GM23338 (cell line): Measurements from ENCODE around the gene SVIL. TPM values are rescaled to one million over a fixed set of nuclear protein-coding genes. Genes with fewer than 3 reads are reported as not detected.
A peak's percentile ranks its signal among the peaks of the same experiment; 100 is the strongest.

Source experiments
- ATAC-seq: fragments of 200-7000 bp; cut with Tn5 transposase; 3 replicates; pipeline ENCODE4 v1.9.1; 2020
- DNase-seq: peaks from one replicate; pipeline ENCODE4 v3.0.0-alpha.2; 2015; ENCODE audit warnings: low spot score
- H2AFZ ChIP-seq: fragments of 200-600 bp; sonication (generic); 2 replicates; pipeline ENCODE4 v1.8.0; 2016; ENCODE audit warnings: antibody characterized with exemption, mild to moderate bottlenecking, moderate library complexity
- H3F3A ChIP-seq: fragments of 200-600 bp; sonication (generic); replicated peaks from 2 replicates; pipeline ENCODE4 v1.8.0; 2017; ENCODE audit warnings: antibody characterized with exemption, mixed run types, low read depth
- H3K27ac ChIP-seq: fragments of 200-600 bp; sonication (generic); 2 replicates; pipeline ENCODE4 v1.6.1; 2016; ENCODE audit warnings: low read depth
- H3K27me3 ChIP-seq: fragments of 200-600 bp; sonication (generic); 2 replicates; pipeline ENCODE4 v1.8.0; 2016; ENCODE audit warnings: mild to moderate bottlenecking, mixed run types, moderate library complexity; ENCODE audit not compliant: insufficient read depth
- H3K36me3 ChIP-seq: fragments of 200-600 bp; sonication (generic); 2 replicates; pipeline ENCODE4 v1.8.0; 2016; ENCODE audit warnings: mild to moderate bottlenecking; ENCODE audit not compliant: insufficient read depth
- H3K4me1 ChIP-seq: fragments of 200-600 bp; sonication (generic); 2 replicates; pipeline ENCODE4 v1.8.0; 2016; ENCODE audit warnings: mild to moderate bottlenecking, moderate library complexity; ENCODE audit not compliant: insufficient read depth
- H3K4me2 ChIP-seq: fragments of 200-600 bp; sonication (generic); 2 replicates; pipeline ENCODE4 v1.7.1; 2017; ENCODE audit warnings: mixed run types
- H3K4me3 ChIP-seq: fragments of 200-600 bp; sonication (generic); 2 replicates; pipeline ENCODE4 v1.6.1; 2016; ENCODE audit warnings: mixed run types
- H3K79me2 ChIP-seq: fragments of 200-600 bp; sonication (generic); replicated peaks from 2 replicates; pipeline ENCODE4 v1.8.0; 2017; ENCODE audit warnings: mild to moderate bottlenecking; ENCODE audit not compliant: insufficient read depth
- H3K9me2 ChIP-seq: fragments of 200-600 bp; sonication (generic); 2 replicates; pipeline ENCODE4 v1.8.0; 2017; ENCODE audit not compliant: insufficient read depth
- H4K20me1 ChIP-seq: fragments of 200-600 bp; sonication (generic); replicated peaks from 2 replicates; pipeline ENCODE4 v1.8.0; 2017; ENCODE audit warnings: mild to moderate bottlenecking; ENCODE audit not compliant: insufficient read depth
- H3K27ac Mint-ChIP-seq: 2 replicates; pipeline ENCODE4 v1.8.0; 2020; ENCODE audit warnings: inconsistent platforms, mild to moderate bottlenecking, moderate library complexity, mixed read lengths
- H3K27me3 Mint-ChIP-seq: 3 replicates; pipeline ENCODE4 v1.8.0; 2022; ENCODE audit warnings: low read depth, mild to moderate bottlenecking, moderate library complexity, mixed read lengths, inconsistent platforms; ENCODE audit not compliant: insufficient read depth, poor library complexity
- H3K36me3 Mint-ChIP-seq: 3 replicates; pipeline ENCODE4 v1.8.0; 2021; ENCODE audit warnings: low read depth, mild to moderate bottlenecking, inconsistent platforms, moderate library complexity, mixed read lengths
- H3K4me1 Mint-ChIP-seq: 3 replicates; pipeline ENCODE4 v1.8.0; 2020; ENCODE audit warnings: mild to moderate bottlenecking, inconsistent platforms, mixed read lengths
- H3K4me3 Mint-ChIP-seq: 3 replicates; pipeline ENCODE4 v1.8.0; 2021; ENCODE audit warnings: moderate library complexity, mild to moderate bottlenecking, inconsistent platforms, mixed read lengths
- H3K9me3 Mint-ChIP-seq: 3 replicates; pipeline ENCODE4 v1.8.0; 2020; ENCODE audit warnings: moderate library complexity, mild to moderate bottlenecking, inconsistent platforms, mixed read lengths
- EZH2phosphoT487 ChIP-seq: fragments of 200-600 bp; sonication (generic); IDR thresholded peaks from one replicate; pipeline ENCODE4 v1.8.1; 2018; ENCODE audit warnings: antibody characterized with exemption; ENCODE audit not compliant: unreplicated experiment
- NANOG ChIP-seq: IDR thresholded peaks from 2 replicates; pipeline ENCODE4 v1.6.1; 2016; ENCODE audit warnings: antibody characterized with exemption, borderline replicate concordance
- POLR2AphosphoS5 ChIP-seq: IDR thresholded peaks from 2 replicates; pipeline ENCODE4 v1.6.1; 2016; ENCODE audit warnings: antibody characterized with exemption, low read depth
- REST ChIP-seq: IDR thresholded peaks from one replicate; pipeline ENCODE4 v1.6.1; 2018; ENCODE audit warnings: antibody characterized with exemption; ENCODE audit not compliant: unreplicated experiment
- STAT1 ChIP-seq: IDR thresholded peaks from one replicate; pipeline ENCODE4 v1.6.1; 2016; ENCODE audit warnings: antibody characterized with exemption; ENCODE audit not compliant: unreplicated experiment
- ZNF331 ChIP-seq: fragments of 250-450 bp; sonication (Bioruptor Pico); IDR thresholded peaks from 2 replicates; pipeline ENCODE4 v1.5.0; 2020; ENCODE audit warnings: low read depth, mild to moderate bottlenecking, moderate library complexity
- polyA plus RNA-seq: library from polyadenylated mRNA; unstranded; fragments of >200 nt; fragmentation: Nextera tagmentation; extraction: Ambion mirVana; gene quantifications from 2 replicates; pipeline ENCODE4 v1.2.1, GENCODE V29; 2016
- total RNA-seq: library from RNA; depleted of rRNA; stranded (reverse); fragments of >200 nt; shearing (Covaris generic); gene quantifications from 2 replicates; pipeline ENCODE4 v1.2.3, GENCODE V29; 2014
- TF ChIP-seq, protein P1 (sequence below), 2 experiments: fragments of 200-600 bp in 1 of 2; sonication (generic) in 1 of 2; conservative IDR thresholded peaks; 2 replicates each; pipeline versions ENCODE4 v1.5.1 to v1.6.1; 2016 to 2017; ENCODE audit warnings: antibody characterized with exemption in 2 of 2, low read depth in 2 of 2, mild to moderate bottlenecking in 2 of 2, moderate library complexity in 1 of 2
- TF ChIP-seq, protein P2 (sequence below): IDR thresholded peaks from 2 replicates; pipeline ENCODE4 v1.6.1; 2016; ENCODE audit warnings: antibody characterized with exemption

Gene SVIL
- total and polyA plus RNA-seq, 2 experiments from 2014 or later = 8.8 to 34.9 TPM

DNA sequence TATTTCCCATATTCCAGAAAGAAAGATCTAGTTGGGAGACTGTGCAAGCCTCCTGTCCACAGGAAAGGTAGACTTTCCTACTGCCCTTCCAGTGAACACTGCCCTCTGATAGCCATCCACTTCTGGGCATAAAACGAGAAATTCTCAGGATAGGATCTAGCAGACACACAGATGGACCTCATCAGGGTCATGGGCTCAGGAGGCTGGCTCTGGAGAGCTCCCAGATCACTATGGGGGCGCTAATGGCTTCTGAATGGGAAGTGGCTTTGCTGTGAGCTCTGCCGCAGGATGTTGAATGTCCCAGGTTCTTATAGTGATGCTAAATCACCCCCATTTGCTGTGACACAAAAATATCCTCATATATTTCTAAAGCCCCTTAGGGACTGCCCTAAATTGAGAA lies 77.1 kb downstream of the SVIL start (continued):
- TF ChIP-seq, protein P1, sequence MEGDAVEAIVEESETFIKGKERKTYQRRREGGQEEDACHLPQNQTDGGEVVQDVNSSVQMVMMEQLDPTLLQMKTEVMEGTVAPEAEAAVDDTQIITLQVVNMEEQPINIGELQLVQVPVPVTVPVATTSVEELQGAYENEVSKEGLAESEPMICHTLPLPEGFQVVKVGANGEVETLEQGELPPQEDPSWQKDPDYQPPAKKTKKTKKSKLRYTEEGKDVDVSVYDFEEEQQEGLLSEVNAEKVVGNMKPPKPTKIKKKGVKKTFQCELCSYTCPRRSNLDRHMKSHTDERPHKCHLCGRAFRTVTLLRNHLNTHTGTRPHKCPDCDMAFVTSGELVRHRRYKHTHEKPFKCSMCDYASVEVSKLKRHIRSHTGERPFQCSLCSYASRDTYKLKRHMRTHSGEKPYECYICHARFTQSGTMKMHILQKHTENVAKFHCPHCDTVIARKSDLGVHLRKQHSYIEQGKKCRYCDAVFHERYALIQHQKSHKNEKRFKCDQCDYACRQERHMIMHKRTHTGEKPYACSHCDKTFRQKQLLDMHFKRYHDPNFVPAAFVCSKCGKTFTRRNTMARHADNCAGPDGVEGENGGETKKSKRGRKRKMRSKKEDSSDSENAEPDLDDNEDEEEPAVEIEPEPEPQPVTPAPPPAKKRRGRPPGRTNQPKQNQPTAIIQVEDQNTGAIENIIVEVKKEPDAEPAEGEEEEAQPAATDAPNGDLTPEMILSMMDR (conservative IDR thresholded peaks at IDR 0.05; ENCODE audit: low read depth in 2 of 2) = peak in 1 of 2 experiments; percentile 36; a peak in 2 of 4 replicates
- no peak for TF ChIP-seq EZH2phosphoT487
- TF ChIP-seq, protein P2, sequence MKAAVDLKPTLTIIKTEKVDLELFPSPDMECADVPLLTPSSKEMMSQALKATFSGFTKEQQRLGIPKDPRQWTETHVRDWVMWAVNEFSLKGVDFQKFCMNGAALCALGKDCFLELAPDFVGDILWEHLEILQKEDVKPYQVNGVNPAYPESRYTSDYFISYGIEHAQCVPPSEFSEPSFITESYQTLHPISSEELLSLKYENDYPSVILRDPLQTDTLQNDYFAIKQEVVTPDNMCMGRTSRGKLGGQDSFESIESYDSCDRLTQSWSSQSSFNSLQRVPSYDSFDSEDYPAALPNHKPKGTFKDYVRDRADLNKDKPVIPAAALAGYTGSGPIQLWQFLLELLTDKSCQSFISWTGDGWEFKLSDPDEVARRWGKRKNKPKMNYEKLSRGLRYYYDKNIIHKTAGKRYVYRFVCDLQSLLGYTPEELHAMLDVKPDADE = no peak

GRCh38 chr10:29555746-29556481 lies 78.9 kb downstream of the SVIL start:
- no peak overlapping the region for H3K4me3 Mint-ChIP-seq
- no peak for TF ChIP-seq ZNF331 (CRISPR knock-in tag)
- TF ChIP-seq STAT1 = no peak
- no peak for TF ChIP-seq POLR2AphosphoS5
- TF ChIP-seq, protein P1 (conservative IDR thresholded peaks at IDR 0.05; ENCODE audit: low read depth in 2 of 2) = no peak
- TF ChIP-seq NANOG = no peak
- TF ChIP-seq, protein P2 = no peak
- TF ChIP-seq REST = no peak
- DNase-seq (no peak), ATAC-seq (no peak)
- no peaks in the 10 kb centered on the region for H3K79me2 ChIP-seq
- H3K4me1 ChIP-seq = no peaks in the 10 kb centered on the region
- no peaks in the 10 kb centered on the region for H3K36me3 ChIP-seq
- H3K4me1 Mint-ChIP-seq = peaks cover 20% of the 10 kb centered on the region
- H2AFZ ChIP-seq = no peak overlapping the region
- peak overlapping the region; percentile 33; the same call in 1 of the 2 replicates for H3K27ac ChIP-seq
- no peaks in the 10 kb centered on the region for H3K9me2 ChIP-seq
- peaks cover 2% of the 10 kb centered on the region for H3K27me3 Mint-ChIP-seq
- H3K27ac Mint-ChIP-seq = peak overlapping the region; percentile 62; the same call in 1 of the 2 replicates
- no peak overlapping the region for H3K4me2 ChIP-seq
- no peak overlapping the region for H3K4me3 ChIP-seq
- H3K36me3 Mint-ChIP-seq = peaks cover 10% of the 10 kb centered on the region; the same call in 2 of the 3 replicates
- no peaks in the 10 kb centered on the region for H3F3A ChIP-seq
- 0 out of 2 replicates have a peak, but pooled peaks cover 3% of the 10 kb centered on the region for H4K20me1 ChIP-seq
- H3K27me3 ChIP-seq = no peaks in the 10 kb centered on the region
- no peaks in the 10 kb centered on the region for H3K9me3 Mint-ChIP-seq
